Adrenal gland (tissue), 12 donors: ENCODE data around the gene VPS35L. TPM values are rescaled to one million over a fixed set of nuclear protein-coding genes. Genes with fewer than 3 reads are reported as not detected.

ENCODE experiments used
- DNase-seq, 7 donors: peaks; one replicate each; pipeline ENCODE4 v3.0.0-alpha.2; 2019 to 2020
- H3K27ac ChIP-seq, 5 donors: fragments of 200-600 bp; sonication (generic) in 4 of 5; 1 replicate in 3 of 5; 2 replicates in 2 of 5; pipeline versions ENCODE4 v1.5.1 to v1.8.0; 2016 to 2020; ENCODE audit warnings: mild to moderate bottlenecking in 1 of 5
- H3K27me3 ChIP-seq: fragments of 200-600 bp; 2 replicates; pipeline ENCODE4 v1.8.0; 2021
- H3K36me3 ChIP-seq, 2 donors: fragments of 200-600 bp; replicated peaks in 1 of 2; 1 replicate in 1 of 2; 2 replicates in 1 of 2; pipeline versions ENCODE4 v1.5.1 to v1.8.0; 2018 to 2022
- H3K4me1 ChIP-seq, 2 donors: fragments of 200-600 bp; replicated peaks in 1 of 2; 1 replicate in 1 of 2; 2 replicates in 1 of 2; pipeline versions ENCODE4 v1.5.1 to v1.8.0; 2018 to 2021
- H3K4me3 ChIP-seq, 4 donors: fragments of 200-600 bp; sonication (generic) in 3 of 4; one replicate each; pipeline ENCODE4 v1.5.1; 2016 to 2018
- H3K9me3 ChIP-seq, 3 donors: fragments of 200-600 bp; sonication (generic) in 1 of 3; replicated peaks in 1 of 3; 1 replicate in 2 of 3; 2 replicates in 1 of 3; pipeline versions ENCODE4 v1.5.1 to v1.8.0; 2016 to 2021
- POLR2A ChIP-seq, 2 donors: fragments of 450-650 bp; IDR thresholded peaks; one replicate each; pipeline ENCODE4 v1.6.1; 2017; ENCODE audit warnings: antibody characterized with exemption in 2 of 2, mild to moderate bottlenecking in 2 of 2, moderate library complexity in 1 of 2
- WGBS, 4 donors: extraction: QIAGEN DNeasy Blood & Tissue Kit in 2 of 4; methylation state at CpG; one replicate each; pipeline versions ENCODE4 v1.1.5 to v1.1.7; 2013 to 2017; 5-methylcytosine and 5-hydroxymethylcytosine counted together
- intact Hi-C, 2 donors: fragments of 100-400 bp; cut with DNase I; formaldehyde crosslinking; loops; one replicate each; pipeline versions ENCODE4 v1.14.1 to v1.15.0; 2022 to 2023
- polyA plus RNA-seq, 3 donors: library from polyadenylated mRNA; stranded (reverse); fragments of 200-250 nt in 2 of 3; fragments of 350-450 nt in 1 of 3; fragmentation: Illumina TruSeq in 1 of 3; extraction: RNeasy Lipid Tissue Mini Kit (QIAGEN cat#74804) in 1 of 3; gene quantifications; one replicate each; pipeline ENCODE4 v1.2.3, GENCODE V29; 2013 to 2014
- total RNA-seq, 9 donors: library from RNA; depleted of rRNA in 4 of 9; stranded (reverse); fragments of >200 nt in 4 of 9; fragments of 120-200 nt in 1 of 9; fragmentation: NEBNext Ultra II Directional in 1 of 9; extraction: Animal tissue kit (Norgen Biotek cat#: 25700) in 1 of 9; gene quantifications; one replicate each; pipeline versions ENCODE4 v1.1.0 to v1.2.4, GENCODE V29; 2013 to 2023
- TF ChIP-seq, protein P1 (sequence below), 6 experiments: fragments of 450-650 bp in 4 of 6; fragments of 200-600 bp in 2 of 6; sonication (generic) in 1 of 6; IDR thresholded peaks; 1 replicate in 5 of 6; 2 replicates in 1 of 6; pipeline versions ENCODE4 v1.5.1 to v1.8.0; 2016 to 2021; ENCODE audit warnings: antibody characterized with exemption in 6 of 6, mild to moderate bottlenecking in 2 of 6, moderate library complexity in 1 of 6
- donor health status: healthy with polysubstance abuse.
- donor health status: Bipolar disorder and iron deficiency.
- donor health status: DM: yes; HTN: yes; CAD: no.
- donor health status: DM: no; HTN: no; CAD: no.
- donor health status: DM: no; HTN: no; CAD: no.
- donor health status: DM: yes; HTN: yes; CAD: no.

The VPS35L gene
- total and polyA plus RNA-seq, 12 donors = 38.3 to 96.7 (median 66.9) TPM

DNA sequence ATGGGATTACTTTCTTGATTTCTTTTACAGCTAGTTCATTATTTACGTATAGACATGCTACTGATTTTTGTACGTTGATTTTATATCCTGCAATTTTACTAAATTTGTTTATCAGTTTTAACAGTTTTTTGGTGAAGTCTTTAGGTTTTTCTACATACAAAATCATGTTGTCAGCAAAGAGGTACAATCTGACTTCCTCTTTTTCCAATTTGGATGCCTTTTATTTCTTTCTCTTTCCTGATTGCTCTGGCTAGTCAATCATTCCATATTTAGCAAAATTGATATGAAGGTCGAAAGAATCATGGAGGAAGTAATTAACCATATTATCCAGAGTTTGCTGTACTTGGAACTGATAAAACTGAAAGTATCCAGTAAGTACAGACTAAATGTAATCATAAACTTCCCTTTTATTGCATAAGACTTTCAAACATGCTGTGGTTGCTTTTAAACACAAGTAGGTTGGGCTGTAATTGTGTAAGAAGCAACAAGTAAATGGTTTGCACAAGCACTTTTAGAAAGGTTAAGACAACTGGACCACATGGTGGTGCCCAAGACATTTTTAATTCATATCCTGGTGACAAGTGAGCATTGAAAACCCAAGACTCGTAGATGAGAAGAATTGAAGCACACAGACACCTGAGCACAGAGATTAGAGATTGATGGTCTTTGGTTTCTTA, 42.0 kb upstream of the VPS35L start:
- Histone ChIP-seq H3K4me3 (no peak overlapping the region), H3K27ac (no peak overlapping the region), H3K4me1 (peaks cover 0 to 31% of the 10 kb centered on the region in 2 donors), H3K36me3 (peaks cover 0 to 29% of the 10 kb centered on the region in 2 donors), H3K9me3 (no peaks in the 10 kb centered on the region), H3K27me3 (no peaks in the 10 kb centered on the region)
- no peak for DNase-seq
- WGBS, 4 donors = 75 to 84% (median 81%) methylated on average over 4 of the region's 4 CpGs
- TF ChIP-seq POLR2A (IDR thresholded peaks at IDR 0.05) = no peak
- TF ChIP-seq, protein P1, sequence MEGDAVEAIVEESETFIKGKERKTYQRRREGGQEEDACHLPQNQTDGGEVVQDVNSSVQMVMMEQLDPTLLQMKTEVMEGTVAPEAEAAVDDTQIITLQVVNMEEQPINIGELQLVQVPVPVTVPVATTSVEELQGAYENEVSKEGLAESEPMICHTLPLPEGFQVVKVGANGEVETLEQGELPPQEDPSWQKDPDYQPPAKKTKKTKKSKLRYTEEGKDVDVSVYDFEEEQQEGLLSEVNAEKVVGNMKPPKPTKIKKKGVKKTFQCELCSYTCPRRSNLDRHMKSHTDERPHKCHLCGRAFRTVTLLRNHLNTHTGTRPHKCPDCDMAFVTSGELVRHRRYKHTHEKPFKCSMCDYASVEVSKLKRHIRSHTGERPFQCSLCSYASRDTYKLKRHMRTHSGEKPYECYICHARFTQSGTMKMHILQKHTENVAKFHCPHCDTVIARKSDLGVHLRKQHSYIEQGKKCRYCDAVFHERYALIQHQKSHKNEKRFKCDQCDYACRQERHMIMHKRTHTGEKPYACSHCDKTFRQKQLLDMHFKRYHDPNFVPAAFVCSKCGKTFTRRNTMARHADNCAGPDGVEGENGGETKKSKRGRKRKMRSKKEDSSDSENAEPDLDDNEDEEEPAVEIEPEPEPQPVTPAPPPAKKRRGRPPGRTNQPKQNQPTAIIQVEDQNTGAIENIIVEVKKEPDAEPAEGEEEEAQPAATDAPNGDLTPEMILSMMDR (IDR thresholded peaks at IDR 0.05) = no peak
- intact Hi-C loops = no loop called here

DNA sequence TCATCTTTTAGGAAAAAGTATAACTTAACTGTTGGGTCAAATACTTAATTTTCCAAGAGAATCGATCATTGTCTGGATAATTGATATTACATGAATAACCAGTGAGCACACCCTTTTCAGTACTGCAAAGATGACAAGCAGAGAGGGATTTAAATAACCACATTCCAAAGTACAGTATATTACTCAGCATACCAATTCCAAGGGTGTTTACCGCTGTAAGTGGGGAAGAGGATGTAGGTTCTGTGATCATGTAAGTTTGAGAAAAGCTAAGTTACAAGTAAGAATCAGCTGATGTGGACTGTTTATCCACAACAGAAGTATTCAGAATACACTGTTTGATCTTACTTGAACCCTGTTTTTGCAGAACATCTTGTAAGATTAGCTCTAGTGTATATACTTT, 39.7 kb upstream of the VPS35L start:
- Histone ChIP-seq H3K27me3 (no peaks in the 10 kb centered on the region), H3K36me3 (peaks cover 0 to 17% of the 10 kb centered on the region in 2 donors), H3K9me3 (no peaks in the 10 kb centered on the region), H3K4me1 (peaks cover 7 to 47% of the 10 kb centered on the region in 2 donors), H3K4me3 (no peak overlapping the region), H3K27ac (no peak overlapping the region)
- intact Hi-C loops = no loop called here
- 90 to 98% (median 95%) methylated on average over 2 of the region's 2 CpGs for WGBS, 4 donors
- TF ChIP-seq, protein P1 (IDR thresholded peaks at IDR 0.05) = no peak
- TF ChIP-seq POLR2A (IDR thresholded peaks at IDR 0.05) = no peak
- no peak for DNase-seq

DNA sequence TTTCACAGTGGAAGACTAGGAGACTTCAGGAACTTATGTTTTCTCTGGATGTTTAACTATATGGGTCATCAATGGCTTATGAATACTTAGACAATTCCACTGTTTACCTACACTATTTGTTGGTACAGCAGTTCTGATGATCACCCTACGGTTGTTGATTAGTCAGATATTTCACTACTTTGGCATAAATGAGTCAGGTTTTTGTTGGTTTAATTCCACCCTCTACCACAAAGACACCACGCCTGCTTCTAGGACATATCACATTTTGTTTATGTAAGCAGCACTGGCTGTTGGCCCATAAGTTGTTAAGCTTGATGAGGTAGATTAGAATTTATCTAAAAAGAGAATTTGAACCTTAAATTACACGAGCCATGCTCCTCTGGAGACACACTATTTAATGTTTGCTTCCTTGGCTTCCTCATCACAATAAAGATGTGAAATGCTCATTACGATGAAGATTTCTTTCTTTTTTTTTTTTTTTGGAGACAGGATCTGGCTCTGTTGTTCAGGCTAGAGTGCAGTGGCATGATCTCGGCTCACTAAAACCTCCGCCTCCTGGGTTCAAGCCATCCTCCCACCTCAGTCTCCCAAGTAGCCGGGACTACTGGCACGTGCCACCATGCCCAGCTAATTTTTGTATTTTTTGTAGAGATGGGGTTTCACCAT, 37.9 kb upstream of the VPS35L start:
- H3K4me1 ChIP-seq = peaks cover 13 to 51% of the 10 kb centered on the region in 2 donors
- peaks cover 0 to 17% of the 10 kb centered on the region in 2 donors for H3K36me3 ChIP-seq
- no peak overlapping the region for H3K27ac ChIP-seq
- WGBS, 4 donors = 84 to 91% (median 88%) methylated on average over 8 of the region's 8 CpGs
- H3K4me3 ChIP-seq = no peak overlapping the region
- TF ChIP-seq, protein P1 (IDR thresholded peaks at IDR 0.05) = no peak
- no peak for TF ChIP-seq POLR2A (IDR thresholded peaks at IDR 0.05)
- intact Hi-C loops = no loop called here
- no peaks in the 10 kb centered on the region for H3K9me3 ChIP-seq
- no peaks in the 10 kb centered on the region for H3K27me3 ChIP-seq
- no peak for DNase-seq

DNA sequence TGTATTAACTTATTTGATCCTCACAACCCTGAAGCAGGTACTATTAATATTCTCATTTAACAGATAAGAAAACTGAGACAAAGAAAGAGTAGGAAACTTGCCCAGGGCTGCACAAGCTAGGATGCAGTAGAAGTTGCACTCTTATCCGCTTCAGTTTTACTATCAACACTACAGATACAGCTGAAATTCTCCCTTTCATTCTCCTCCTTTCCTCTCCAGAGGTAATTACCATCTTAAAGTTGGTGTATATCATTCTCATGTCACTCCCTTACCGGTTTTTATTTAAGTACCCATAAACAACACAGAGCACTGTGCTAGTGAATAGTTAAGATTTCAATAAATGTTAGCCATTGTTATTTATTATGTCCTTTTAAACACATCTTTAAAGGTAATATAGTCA, 37.1 kb upstream of the VPS35L start:
- Histone ChIP-seq H3K27me3 (no peaks in the 10 kb centered on the region), H3K27ac (no peak overlapping the region), H3K4me3 (no peak overlapping the region), H3K36me3 (peaks cover 0 to 17% of the 10 kb centered on the region in 2 donors), H3K4me1 (peaks cover 13 to 51% of the 10 kb centered on the region in 2 donors), H3K9me3 (no peaks in the 10 kb centered on the region)
- 76 to 83% (median 80%) methylated on average over 2 of the region's 2 CpGs for WGBS, 4 donors
- TF ChIP-seq POLR2A (IDR thresholded peaks at IDR 0.05) = no peak
- TF ChIP-seq, protein P1 (IDR thresholded peaks at IDR 0.05) = no peak
- DNase-seq = no peak
- intact Hi-C loops = no loop called here
